HepG2 (cell line): ENCODE data around the gene FETUB. TPM values are rescaled to one million over a fixed set of nuclear protein-coding genes. Genes with fewer than 3 reads are reported as not detected.
A peak's percentile ranks its signal among the peaks of the same experiment; 100 is the strongest.

Experiments
- ATF2 ChIP-seq: sonication (generic); formaldehyde crosslinking; IDR thresholded peaks from 2 replicates; pipeline ENCODE4 v1.4.0; 2020; ENCODE audit warnings: missing genetic modification reagents
- ELF1 ChIP-seq: sonication (generic); formaldehyde crosslinking; IDR thresholded peaks from 2 replicates; pipeline ENCODE4 v1.4.0; 2020; ENCODE audit warnings: missing genetic modification reagents
- HMG20B ChIP-seq: conservative IDR thresholded peaks from 2 replicates; pipeline ENCODE4 v1.6.1; 2016; ENCODE audit warnings: missing genetic modification reagents, missing compliant biosample characterization
- MYNN ChIP-seq: sonication (generic); formaldehyde crosslinking; IDR thresholded peaks from 2 replicates; pipeline ENCODE4 v1.4.0; 2020; ENCODE audit warnings: mild to moderate bottlenecking, low read depth, missing genetic modification reagents
- NCOA2 ChIP-seq: sonication (generic); formaldehyde crosslinking; IDR thresholded peaks from 2 replicates; pipeline ENCODE4 v1.8.0; 2022; ENCODE audit warnings: inconsistent platforms
- POLR2AphosphoS5 ChIP-seq: IDR thresholded peaks from 2 replicates; pipeline ENCODE4 v1.6.1; 2012; ENCODE audit warnings: low read depth, low read length
- PTBP1 ChIP-seq: fragments of 200-400 bp; formaldehyde crosslinking; IDR thresholded peaks from 2 replicates; pipeline ENCODE4 v1.6.1; 2018; ENCODE audit warnings: low read length, low read depth; ENCODE audit not compliant: poor library complexity, severe bottlenecking
- STAG1 ChIP-seq: sonication (generic); formaldehyde crosslinking; IDR thresholded peaks from 2 replicates; pipeline ENCODE4 v1.4.0; 2020; ENCODE audit warnings: missing genetic modification reagents
- TFE3 ChIP-seq: IDR thresholded peaks from 2 replicates; pipeline ENCODE4 v1.6.1; 2016
- TOPORS ChIP-seq: sonication (generic); formaldehyde crosslinking; IDR thresholded peaks from 2 replicates; pipeline ENCODE4 v1.8.0; 2023; ENCODE audit warnings: mild to moderate bottlenecking, missing genetic modification reagents
- ZBTB7A ChIP-seq: sonication (generic); formaldehyde crosslinking; IDR thresholded peaks from 2 replicates; pipeline ENCODE4 v1.8.0; 2022; ENCODE audit warnings: mild to moderate bottlenecking, missing genetic modification reagents
- ZNF121 ChIP-seq: sonication (generic); formaldehyde crosslinking; IDR thresholded peaks from 2 replicates; pipeline ENCODE4 v1.5.0; 2020; ENCODE audit warnings: mild to moderate bottlenecking, missing genetic modification reagents
- ZNF280B ChIP-seq: sonication (generic); formaldehyde crosslinking; IDR thresholded peaks from 2 replicates; pipeline ENCODE4 v1.5.0; 2020; ENCODE audit warnings: missing genetic modification reagents, mild to moderate bottlenecking, borderline replicate concordance
- ZNF281 ChIP-seq: sonication (generic); formaldehyde crosslinking; IDR thresholded peaks from 2 replicates; pipeline ENCODE4 v1.4.0; 2020; ENCODE audit warnings: missing genetic modification reagents, borderline replicate concordance
- ZNF460 ChIP-seq: sonication (generic); formaldehyde crosslinking; IDR thresholded peaks from 2 replicates; pipeline ENCODE4 v1.5.1; 2020; ENCODE audit warnings: missing genetic modification reagents, mild to moderate bottlenecking, borderline replicate concordance
- ZNF687 ChIP-seq: sonication (generic); formaldehyde crosslinking; IDR thresholded peaks from 2 replicates; pipeline ENCODE4 v1.5.1; 2020; ENCODE audit warnings: mild to moderate bottlenecking, missing genetic modification reagents, moderate library complexity
- ZNF724P ChIP-seq: sonication (generic); formaldehyde crosslinking; IDR thresholded peaks from 2 replicates; pipeline ENCODE4 v1.8.0; 2022; ENCODE audit warnings: missing genetic modification reagents, borderline replicate concordance
- ZNF777 ChIP-seq: sonication (generic); formaldehyde crosslinking; IDR thresholded peaks from 2 replicates; pipeline ENCODE4 v1.4.0; 2020; ENCODE audit warnings: missing genetic modification reagents
- polyA plus RNA-seq, 8 experiments: library from polyadenylated mRNA; depleted of rRNA in 3 of 8; stranded (reverse) in 7 of 8; unstranded in 1 of 8; fragments of >200 nt; fragmentation: Illumina TruSeq in 4 of 8; extraction: Trizol in 4 of 8; gene quantifications; 2 replicates each; pipeline versions ENCODE4 v1.2.1 to v1.2.3, GENCODE V29; 2011 to 2016; ENCODE audit warnings: low read depth in 4 of 8, missing spikeins in 1 of 8, mixed read lengths in 1 of 8; ENCODE audit not compliant: insufficient read depth in 1 of 8
- total RNA-seq, 5 experiments: library from RNA; depleted of rRNA; stranded (reverse); fragments of >200 nt; fragmentation: Illumina TruSeq; extraction: Trizol; gene quantifications; 2 replicates each; pipeline ENCODE4 v1.2.3, GENCODE V29; 2016; ENCODE audit warnings: low read depth in 1 of 5

FETUB gene
- total and polyA plus RNA-seq, 2 of the 13 experiments (the other 11 are each of a cell fraction or from before 2014, with no cell fraction given): 2.1 to 4.4 TPM

GRCh38 chr3:186621894-186622650 is 18.1 kb upstream of the FETUB start (continued):
- TF ChIP-seq ZNF281 (CRISPR knock-in tag): no peak
- no peak for TF ChIP-seq TFE3
- no peak for TF ChIP-seq ATF2 (CRISPR knock-in tag)
- TF ChIP-seq ZNF687 (CRISPR knock-in tag): no peak
- TF ChIP-seq ZNF121 (CRISPR knock-in tag): no peak
- TF ChIP-seq HMG20B (CRISPR knock-in tag): no peak
- TF ChIP-seq ZBTB7A (CRISPR knock-in tag): no peak
- TF ChIP-seq ZNF460 (CRISPR knock-in tag): no peak
- no peak for TF ChIP-seq MYNN (CRISPR knock-in tag)
- no peak for TF ChIP-seq ELF1 (CRISPR knock-in tag)
- no peak for TF ChIP-seq ZNF777 (CRISPR knock-in tag)
- TF ChIP-seq PTBP1: no peak
- TF ChIP-seq POLR2AphosphoS5: peak; percentile 85
- TF ChIP-seq ZNF280B (CRISPR knock-in tag): no peak
- 0 out of 2 replicates have a peak, but pooled peaks have one; percentile 26 for TF ChIP-seq STAG1 (CRISPR knock-in tag)
- TF ChIP-seq NCOA2 (CRISPR knock-in tag): no peak
- no peak for TF ChIP-seq TOPORS (CRISPR knock-in tag)
- TF ChIP-seq ZNF724P (CRISPR knock-in tag): peak; percentile 84; the same call in 1 of the 2 replicates
